Fibroblast of skin of scalp (primary cell): ENCODE data around the gene ZNF354C.

Experiments
- DNase-seq: peaks from one replicate; pipeline ENCODE4 v3.0.0-alpha.2; 2013

Gene ZNF354C

GRCh38 chr5:179113945-179114641, 53.9 kb downstream of the ZNF354C start:
- no peak for DNase-seq

GRCh38 chr5:179114756-179115155, 54.6 kb downstream of the ZNF354C start:
- DNase-seq: no peak

- no peak for DNase-seq
These were observed 55.1 kb downstream of the ZNF354C start for GRCh38 chr5:179115307-179115706.

- no peak for DNase-seq
These were observed 55.8 kb downstream of the ZNF354C start for GRCh38 chr5:179115845-179116524.

DNA sequence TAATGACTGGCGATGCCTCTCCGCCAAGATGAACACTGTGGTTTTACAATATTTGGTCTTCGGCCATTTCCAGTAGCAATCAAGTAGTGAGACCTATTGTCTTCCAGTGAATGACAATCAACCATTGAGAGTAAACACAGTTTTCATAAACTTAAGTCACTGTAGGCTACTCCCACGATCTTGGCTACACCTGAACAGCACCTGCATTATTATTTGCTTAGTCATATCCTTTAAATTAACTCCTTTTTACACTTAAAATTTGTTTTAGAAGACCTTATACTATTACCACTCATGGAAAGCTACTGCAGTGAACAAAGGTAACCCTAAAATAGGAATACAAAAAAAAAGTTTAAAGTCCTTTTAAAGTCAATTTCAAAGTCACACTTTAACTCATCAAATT, 58.2 kb downstream of the ZNF354C start:
- no peak for DNase-seq

DNA sequence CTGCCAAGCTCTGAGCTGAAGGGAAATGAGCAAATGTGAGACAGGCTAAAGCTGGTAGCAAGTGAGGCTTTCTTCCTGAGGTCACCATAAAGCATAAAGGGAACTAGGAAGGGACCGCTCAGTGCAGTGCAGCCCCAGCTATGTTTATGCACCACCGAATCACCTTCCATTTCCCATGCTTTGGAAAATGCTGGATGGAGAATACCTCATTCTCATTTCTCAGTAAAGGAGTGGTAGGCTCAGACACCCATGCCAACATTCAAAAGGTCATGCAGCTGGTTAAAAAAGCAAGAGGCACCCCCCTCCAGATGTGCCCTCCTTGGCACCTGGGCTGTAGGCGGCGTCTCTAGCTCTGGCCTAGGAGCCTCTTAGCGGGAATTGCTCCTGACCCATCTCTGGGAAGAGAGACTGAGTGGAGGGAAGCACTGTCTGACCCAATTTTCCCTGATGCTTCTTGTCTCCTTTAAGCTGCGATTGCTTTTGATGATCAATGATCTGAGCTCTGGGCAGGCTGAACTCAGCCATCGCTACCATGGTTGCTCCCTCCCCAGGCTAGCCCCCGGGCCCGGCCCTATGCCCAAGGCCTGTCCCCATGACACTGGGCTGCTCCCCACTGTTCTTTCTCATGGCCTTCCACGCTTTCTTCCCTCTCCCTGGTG, 58.7 kb downstream of the ZNF354C start:
- no peak for DNase-seq

DNA sequence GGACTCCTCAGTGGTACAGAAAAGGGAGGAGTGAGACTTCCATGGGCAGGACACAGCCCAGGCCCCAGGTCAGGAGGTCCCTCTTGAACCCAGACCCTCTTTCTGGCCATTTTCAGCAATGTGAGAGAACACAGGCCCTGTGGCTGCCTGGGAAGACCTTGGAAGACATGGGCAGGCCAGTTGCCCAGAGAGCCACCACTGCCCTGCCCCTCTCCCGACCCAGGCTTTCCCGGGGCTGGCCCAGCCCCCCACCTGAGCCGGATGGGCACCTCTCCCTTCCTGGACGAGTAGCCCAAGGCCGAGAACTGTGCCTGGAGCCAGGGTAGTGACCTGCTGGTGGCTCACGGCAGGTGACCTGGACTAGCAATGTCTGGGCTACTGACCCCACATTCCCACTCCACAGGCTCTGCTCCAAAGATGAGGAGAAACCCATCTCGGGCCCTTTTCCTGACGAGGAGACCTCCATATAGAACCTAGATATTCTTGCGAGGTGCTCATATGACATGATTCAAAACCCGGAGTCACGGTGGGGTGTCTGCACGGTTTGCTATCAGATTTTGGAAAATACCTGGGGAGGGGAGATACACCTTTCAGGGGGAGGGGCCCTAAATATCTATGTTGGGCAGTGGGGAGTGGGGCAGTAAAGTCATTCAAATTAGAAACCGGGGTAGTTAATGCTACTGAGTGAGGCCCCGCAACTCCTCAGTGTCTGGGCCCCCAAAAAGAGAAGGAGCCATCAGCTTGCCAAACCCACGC, 59.4 kb downstream of the ZNF354C start:
- no peak for DNase-seq

GRCh38 chr5:179120421-179120861, 60.3 kb downstream of the ZNF354C start:
- DNase-seq: no peak

DNA sequence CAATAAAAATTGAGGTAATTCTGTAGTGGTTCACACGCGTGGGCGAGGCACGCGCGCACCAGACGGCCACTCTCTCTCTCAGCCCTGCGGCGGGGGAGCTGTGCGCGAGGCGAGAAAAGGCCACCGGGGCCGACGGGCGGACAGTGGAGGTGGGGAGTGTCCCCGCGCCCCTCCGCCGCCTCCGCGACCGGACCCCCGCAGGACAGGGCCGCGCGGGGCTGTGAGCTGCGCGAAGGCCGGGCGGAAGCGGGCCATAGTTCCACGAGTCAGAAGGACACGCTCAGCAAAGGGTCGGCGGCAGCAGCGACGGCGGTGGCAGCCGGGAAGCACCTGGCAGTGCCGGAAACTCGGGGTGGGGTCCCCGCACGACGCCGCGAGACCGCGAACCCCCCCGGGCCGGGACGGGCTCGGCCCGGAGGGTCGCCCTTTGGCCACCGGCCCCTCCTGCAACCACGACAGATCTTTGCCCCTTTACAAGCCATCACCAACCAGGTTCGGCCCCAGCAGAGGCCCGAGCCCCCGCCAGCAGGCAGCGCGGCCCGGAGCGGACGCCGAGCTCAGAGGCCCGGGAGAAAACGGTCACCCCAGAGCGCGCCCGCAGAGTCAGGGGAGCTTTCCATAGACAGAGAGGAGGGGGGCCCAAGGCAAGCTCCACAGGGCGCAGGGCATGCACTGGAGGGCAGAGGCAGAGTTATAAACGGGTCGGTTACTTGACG, 60.9 kb downstream of the ZNF354C start:
- DNase-seq: no peak

- no peak for DNase-seq
These were observed 61.5 kb downstream of the ZNF354C start for GRCh38 chr5:179121667-179122111.

DNA sequence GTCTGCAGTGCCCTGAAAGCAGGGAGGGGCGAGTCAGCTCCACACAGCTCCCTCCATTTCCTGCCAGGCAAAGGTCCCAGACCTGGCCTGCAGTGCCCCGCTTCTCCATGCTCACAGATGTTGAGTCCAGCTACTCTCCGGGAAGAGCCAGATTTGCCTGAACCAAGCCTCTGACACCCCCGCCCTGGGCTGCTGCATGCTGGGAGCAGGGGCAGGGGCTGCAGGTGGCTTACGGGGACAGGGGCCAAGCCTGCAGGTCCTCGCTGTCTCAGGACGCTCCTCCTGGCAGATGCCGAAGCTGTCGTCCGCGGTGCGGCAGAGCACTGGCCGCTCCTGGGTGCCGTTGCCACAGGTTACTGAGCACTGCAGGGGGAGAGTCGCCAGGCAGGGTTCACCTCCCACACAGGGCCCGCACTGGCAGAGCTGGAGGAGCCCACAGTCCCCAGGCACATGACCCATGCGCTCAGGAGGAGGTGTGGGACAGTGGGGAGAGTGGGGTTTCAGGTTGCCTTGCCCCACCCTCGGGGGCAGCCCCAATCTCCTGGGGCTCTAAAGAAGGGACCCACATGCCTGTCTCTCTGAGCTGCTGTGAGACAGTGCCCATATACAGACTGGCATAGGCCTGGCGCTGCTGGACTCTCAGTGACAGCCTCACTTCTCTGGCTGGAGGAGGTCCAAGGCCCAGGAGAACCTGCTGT, 62.4 kb downstream of the ZNF354C start:
- no peak for DNase-seq

DNA sequence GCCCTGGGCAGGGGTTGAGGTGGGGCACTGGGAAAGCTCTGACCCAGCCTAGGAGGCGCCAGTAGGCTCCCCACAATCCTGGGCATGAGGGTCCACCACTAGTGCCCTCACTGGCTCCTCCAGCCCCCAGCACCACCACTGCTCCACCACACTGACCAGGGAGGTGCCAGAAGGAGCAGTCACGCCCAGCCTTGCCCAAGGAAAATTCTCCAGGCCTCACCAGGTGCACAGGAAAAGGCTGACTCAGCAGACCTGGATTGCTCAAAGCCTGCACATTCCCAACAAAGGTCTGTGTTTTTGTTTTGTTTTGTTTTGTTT, 62.9 kb downstream of the ZNF354C start:
- DNase-seq: no peak

DNA sequence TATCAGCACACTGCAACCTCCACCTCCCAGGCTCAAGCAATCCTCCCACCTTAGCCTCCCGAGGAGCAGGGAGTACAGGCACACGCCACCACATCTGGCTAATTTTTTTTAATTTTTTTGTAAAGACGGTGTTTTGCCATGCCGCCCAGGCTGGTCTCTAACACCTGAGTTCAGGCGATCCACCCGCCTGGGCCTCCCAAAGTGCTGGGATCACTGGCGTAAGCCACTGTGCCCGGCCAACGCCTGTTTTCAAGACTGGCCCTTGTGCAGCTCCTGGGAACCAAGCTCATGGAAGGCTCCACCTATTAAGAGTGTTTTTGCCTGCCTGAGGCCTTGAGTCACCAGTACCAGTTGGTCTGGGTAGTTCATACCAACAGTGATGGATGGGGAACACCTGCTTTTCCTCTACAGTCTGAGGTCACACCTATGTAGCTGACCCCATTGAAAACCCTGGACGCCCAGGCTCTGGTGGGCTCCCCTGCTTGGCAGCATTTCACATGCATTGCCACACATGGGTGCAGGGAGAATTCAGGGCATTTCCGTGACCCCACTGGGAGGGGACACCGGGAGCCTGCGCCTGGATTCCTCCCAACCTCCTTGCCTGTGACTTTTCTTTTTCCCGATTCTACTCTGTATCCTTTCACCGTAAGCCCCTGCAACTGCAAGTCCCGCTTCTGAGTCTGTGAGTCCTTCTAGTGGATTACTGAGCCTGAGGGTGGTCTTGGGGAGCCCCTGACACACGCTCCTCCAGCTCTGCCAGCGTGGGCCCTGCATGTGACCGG, 63.5 kb downstream of the ZNF354C start:
- DNase-seq: no peak

- no peak for DNase-seq
These were observed 64.2 kb downstream of the ZNF354C start for GRCh38 chr5:179124273-179124852.

GRCh38 chr5:179124853-179125788, 64.9 kb downstream of the ZNF354C start:
- DNase-seq: no peak

DNA sequence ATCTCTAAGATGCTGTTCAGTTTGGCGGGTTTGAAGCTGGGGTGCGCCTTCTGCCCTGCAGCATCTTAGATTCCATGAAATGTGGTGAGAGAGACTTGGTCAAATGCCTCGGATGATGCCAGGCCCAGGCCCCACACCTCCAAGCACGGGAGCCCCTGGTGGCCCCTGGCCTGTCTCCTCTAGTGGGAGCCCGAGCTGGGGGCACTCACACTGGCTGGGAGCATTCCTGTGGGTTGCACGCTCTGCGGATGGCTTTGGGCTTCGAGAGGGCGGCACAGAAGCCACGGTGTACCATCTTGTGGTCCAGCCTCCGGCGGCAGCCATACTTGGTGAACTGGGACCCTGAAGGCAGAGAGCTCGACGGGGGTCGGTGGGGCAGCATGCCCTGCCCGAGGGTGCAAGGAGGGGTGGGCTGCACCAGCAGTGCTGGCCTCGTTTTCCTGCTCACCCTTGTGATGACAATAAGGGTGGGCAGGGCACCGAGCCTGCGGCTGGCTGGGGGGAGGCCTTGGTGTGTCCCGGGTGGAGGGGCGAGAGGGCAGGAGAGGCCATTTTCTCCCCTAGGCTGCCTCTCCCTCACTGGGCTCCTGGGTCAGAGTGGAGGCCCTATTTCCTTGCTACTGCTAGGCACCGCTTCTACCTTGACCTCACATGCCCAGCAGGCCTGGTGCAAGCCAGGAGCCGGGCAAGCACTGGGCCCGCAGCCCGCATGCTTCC, 65.8 kb downstream of the ZNF354C start:
- no peak for DNase-seq

- no peak for DNase-seq
These were observed 66.4 kb downstream of the ZNF354C start for GRCh38 chr5:179126506-179126991.
